Chondrocyte (in vitro differentiated cells): ENCODE results near the gene ADGRE3. TPM values are rescaled to one million over a fixed set of nuclear protein-coding genes. Genes with fewer than 3 reads are reported as not detected.

Experiments
- DNase-seq: peaks from one replicate; pipeline ENCODE4 v3.0.0; 2021; ENCODE audit warnings: mixed read lengths, low spot score
- H3K27ac Mint-ChIP-seq: one replicate; pipeline ENCODE4 v1.8.0; 2021; ENCODE audit warnings: mild to moderate bottlenecking, moderate library complexity, mixed read lengths; ENCODE audit not compliant: unreplicated experiment
- H3K27me3 Mint-ChIP-seq: 2 replicates; pipeline ENCODE4 v1.8.0; 2021; ENCODE audit warnings: low read depth, mixed read lengths
- H3K36me3 Mint-ChIP-seq: 2 replicates; pipeline ENCODE4 v1.8.0; 2021; ENCODE audit warnings: low read depth, mixed read lengths
- H3K4me1 Mint-ChIP-seq: 2 replicates; pipeline ENCODE4 v1.8.0; 2021; ENCODE audit warnings: low read depth, mild to moderate bottlenecking, mixed read lengths
- H3K4me3 Mint-ChIP-seq: one replicate; pipeline ENCODE4 v1.8.0; 2021; ENCODE audit warnings: mild to moderate bottlenecking, moderate library complexity, mixed read lengths; ENCODE audit not compliant: unreplicated experiment
- H3K9me3 Mint-ChIP-seq: 2 replicates; pipeline ENCODE4 v1.8.0; 2021; ENCODE audit warnings: low read depth, mixed read lengths
- CTCF ChIP-seq: fragments of 200-600 bp; sonication (generic); IDR thresholded peaks from 2 replicates; pipeline ENCODE4 v1.5.0; 2021; ENCODE audit warnings: antibody characterized with exemption, mild to moderate bottlenecking, moderate library complexity
- total RNA-seq: library from RNA; stranded (reverse); gene quantifications from 3 replicates; pipeline ENCODE4 v1.2.1, GENCODE V29; 2021

Gene ADGRE3
- total RNA-seq, 1 donor from 2014 or later, result not detected

GRCh38 chr19:14580623-14581237, 93.9 kb downstream of the ADGRE3 start:
- Mint-ChIP-seq H3K36me3 (no peaks in the 10 kb centered on the region), H3K4me1 (no peaks in the 10 kb centered on the region), H3K9me3 (no peaks in the 10 kb centered on the region), H3K27me3 (no peaks in the 10 kb centered on the region), H3K4me3 (no peak overlapping the region), H3K27ac (no peak overlapping the region)
- TF ChIP-seq CTCF, result no peak
- DNase-seq, result no peak

- peaks cover 5% of the 10 kb centered on the region for H3K4me1 Mint-ChIP-seq
- no peak overlapping the region for H3K27ac Mint-ChIP-seq
Observed at GRCh38 chr19:14577885-14578427, 96.7 kb downstream of the ADGRE3 start.

GRCh38 chr19:14577264-14577663, 97.4 kb downstream of the ADGRE3 start:
- TF ChIP-seq CTCF, result no peak
- Mint-ChIP-seq H3K27ac (no peak overlapping the region), H3K4me3 (no peak overlapping the region), H3K9me3 (no peaks in the 10 kb centered on the region), H3K4me1 (peaks cover 5% of the 10 kb centered on the region), H3K27me3 (no peaks in the 10 kb centered on the region), H3K36me3 (no peaks in the 10 kb centered on the region)
- DNase-seq, result no peak

More at GRCh38 chr19:14577885-14578427, 96.7 kb downstream of the ADGRE3 start:
- Mint-ChIP-seq H3K27me3 (no peaks in the 10 kb centered on the region), H3K36me3 (no peaks in the 10 kb centered on the region), H3K9me3 (no peaks in the 10 kb centered on the region), H3K4me3 (no peak overlapping the region)
- no peak for TF ChIP-seq CTCF
- DNase-seq, result no peak

- H3K9me3 Mint-ChIP-seq, result no peaks in the 10 kb centered on the region
- H3K36me3 Mint-ChIP-seq, result no peaks in the 10 kb centered on the region
- peaks cover 13% of the 10 kb centered on the region for H3K4me1 Mint-ChIP-seq
- H3K27me3 Mint-ChIP-seq, result no peaks in the 10 kb centered on the region
- no peak overlapping the region for H3K4me3 Mint-ChIP-seq
- no peak overlapping the region for H3K27ac Mint-ChIP-seq
- no peak for TF ChIP-seq CTCF
- DNase-seq, result no peak
Observed at GRCh38 chr19:14576363-14576762, 98.3 kb downstream of the ADGRE3 start.

- Mint-ChIP-seq H3K36me3 (no peaks in the 10 kb centered on the region), H3K27ac (no peak overlapping the region), H3K27me3 (no peaks in the 10 kb centered on the region), H3K4me3 (no peak overlapping the region), H3K4me1 (peaks cover 21% of the 10 kb centered on the region), H3K9me3 (no peaks in the 10 kb centered on the region)
- TF ChIP-seq CTCF, result no peak
- DNase-seq, result no peak
Observed at GRCh38 chr19:14575428-14575980, 99.1 kb downstream of the ADGRE3 start.
